ENCODE measurements around the gene FAM174A. TPM values are rescaled to one million over a fixed set of nuclear protein-coding genes. Genes with fewer than 3 reads are reported as not detected.

Gene FAM174A
- total RNA-seq, 1 donor from 2014 or later: 9.0 TPM

DNA sequence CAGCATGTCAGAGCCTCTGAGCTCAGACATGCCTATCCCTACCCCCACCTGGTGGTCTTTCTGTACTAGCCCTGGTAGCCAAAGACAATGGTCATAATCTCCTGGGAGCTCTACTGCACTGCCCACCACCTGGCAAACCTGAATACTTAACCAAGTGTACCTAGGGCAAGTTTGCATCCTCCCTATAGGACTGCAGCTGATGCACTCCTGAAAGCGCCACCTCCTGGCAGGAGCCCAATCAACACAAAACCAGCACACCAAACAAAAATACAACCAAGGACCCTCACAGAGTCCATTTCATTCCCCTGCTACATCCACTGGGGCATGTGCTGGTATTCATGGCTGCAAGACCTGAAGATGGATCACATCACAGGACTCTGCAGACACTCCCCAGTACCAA, 14.8 kb upstream of the FAM174A start:
- DNase-seq (ENCODE audit: low spot score): peak; percentile 42
- H3K36me3 Mint-ChIP-seq (ENCODE audit: low read depth, unreplicated experiment): no peaks in the 10 kb centered on the region

DNA sequence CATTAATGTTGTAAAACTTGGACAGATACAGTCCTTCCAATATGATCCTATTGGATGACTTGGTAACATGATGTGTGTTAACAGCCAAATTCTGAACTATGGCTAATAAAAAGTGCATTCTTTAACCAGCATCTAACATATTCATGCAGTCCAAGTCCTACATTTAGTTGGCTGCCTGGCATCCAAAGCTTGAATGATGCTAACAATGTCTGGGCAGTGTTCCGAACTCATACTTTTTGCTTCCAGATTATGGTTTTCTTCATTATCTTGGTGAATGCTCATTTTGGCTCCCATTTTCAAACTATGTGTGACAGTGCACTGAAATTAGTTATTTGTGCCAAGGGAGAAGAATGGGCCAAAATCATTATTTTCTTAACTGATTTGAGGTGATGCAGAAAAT, 2.8 kb downstream of the FAM174A start:
- no peak for DNase-seq (ENCODE audit: low spot score)
- Mint-ChIP-seq H3K9me3 (ENCODE audit: unreplicated experiment) (no peaks in the 10 kb centered on the region), H3K36me3 (ENCODE audit: low read depth, unreplicated experiment) (peaks cover 7% of the 10 kb centered on the region), H3K27ac (ENCODE audit: unreplicated experiment) (no peak overlapping the region), H3K4me3 (ENCODE audit: unreplicated experiment) (no peak overlapping the region), H3K4me1 (ENCODE audit: unreplicated experiment) (peaks cover 7% of the 10 kb centered on the region), H3K27me3 (ENCODE audit: unreplicated experiment) (peaks cover 1% of the 10 kb centered on the region)
- TF ChIP-seq, protein P1, sequence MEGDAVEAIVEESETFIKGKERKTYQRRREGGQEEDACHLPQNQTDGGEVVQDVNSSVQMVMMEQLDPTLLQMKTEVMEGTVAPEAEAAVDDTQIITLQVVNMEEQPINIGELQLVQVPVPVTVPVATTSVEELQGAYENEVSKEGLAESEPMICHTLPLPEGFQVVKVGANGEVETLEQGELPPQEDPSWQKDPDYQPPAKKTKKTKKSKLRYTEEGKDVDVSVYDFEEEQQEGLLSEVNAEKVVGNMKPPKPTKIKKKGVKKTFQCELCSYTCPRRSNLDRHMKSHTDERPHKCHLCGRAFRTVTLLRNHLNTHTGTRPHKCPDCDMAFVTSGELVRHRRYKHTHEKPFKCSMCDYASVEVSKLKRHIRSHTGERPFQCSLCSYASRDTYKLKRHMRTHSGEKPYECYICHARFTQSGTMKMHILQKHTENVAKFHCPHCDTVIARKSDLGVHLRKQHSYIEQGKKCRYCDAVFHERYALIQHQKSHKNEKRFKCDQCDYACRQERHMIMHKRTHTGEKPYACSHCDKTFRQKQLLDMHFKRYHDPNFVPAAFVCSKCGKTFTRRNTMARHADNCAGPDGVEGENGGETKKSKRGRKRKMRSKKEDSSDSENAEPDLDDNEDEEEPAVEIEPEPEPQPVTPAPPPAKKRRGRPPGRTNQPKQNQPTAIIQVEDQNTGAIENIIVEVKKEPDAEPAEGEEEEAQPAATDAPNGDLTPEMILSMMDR (IDR thresholded peaks at IDR 0.05; ENCODE audit: unreplicated experiment): no peak

More for the DNA sequence above, 14.8 kb upstream of the FAM174A start:
- Mint-ChIP-seq H3K27ac (ENCODE audit: unreplicated experiment) (no peak overlapping the region), H3K27me3 (ENCODE audit: unreplicated experiment) (peaks cover 1% of the 10 kb centered on the region), H3K4me1 (ENCODE audit: unreplicated experiment) (no peaks in the 10 kb centered on the region), H3K9me3 (ENCODE audit: unreplicated experiment) (no peaks in the 10 kb centered on the region), H3K4me3 (ENCODE audit: unreplicated experiment) (no peak overlapping the region)
- TF ChIP-seq, protein P1 (IDR thresholded peaks at IDR 0.05; ENCODE audit: unreplicated experiment): peak; percentile 42

DNA sequence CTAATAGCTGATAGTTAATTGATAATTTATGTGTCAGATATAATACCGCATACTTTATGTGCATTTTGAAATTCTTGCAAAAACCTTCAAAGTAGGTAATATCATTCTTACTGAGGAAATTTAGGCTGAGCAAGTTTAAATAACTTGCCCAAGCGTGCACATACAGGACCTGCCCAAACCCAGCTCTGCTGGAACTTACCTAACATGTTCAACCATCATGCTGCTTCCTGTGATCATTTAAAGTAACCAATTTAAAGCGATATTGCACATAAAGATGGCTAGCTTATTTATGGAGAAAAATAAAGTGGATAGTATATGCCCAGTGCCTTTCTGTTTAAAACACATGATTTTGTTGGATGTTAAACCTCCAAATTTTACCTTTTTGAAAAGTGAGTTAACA, 4.3 kb downstream of the FAM174A start:
- TF ChIP-seq, protein P1 (IDR thresholded peaks at IDR 0.05; ENCODE audit: unreplicated experiment): no peak
- no peak for DNase-seq (ENCODE audit: low spot score)
- Mint-ChIP-seq H3K4me3 (ENCODE audit: unreplicated experiment) (no peak overlapping the region), H3K9me3 (ENCODE audit: unreplicated experiment) (no peaks in the 10 kb centered on the region), H3K36me3 (ENCODE audit: low read depth, unreplicated experiment) (peaks cover 7% of the 10 kb centered on the region), H3K27ac (ENCODE audit: unreplicated experiment) (no peak overlapping the region), H3K4me1 (ENCODE audit: unreplicated experiment) (peaks cover 7% of the 10 kb centered on the region), H3K27me3 (ENCODE audit: unreplicated experiment) (peaks cover 3% of the 10 kb centered on the region)

DNA sequence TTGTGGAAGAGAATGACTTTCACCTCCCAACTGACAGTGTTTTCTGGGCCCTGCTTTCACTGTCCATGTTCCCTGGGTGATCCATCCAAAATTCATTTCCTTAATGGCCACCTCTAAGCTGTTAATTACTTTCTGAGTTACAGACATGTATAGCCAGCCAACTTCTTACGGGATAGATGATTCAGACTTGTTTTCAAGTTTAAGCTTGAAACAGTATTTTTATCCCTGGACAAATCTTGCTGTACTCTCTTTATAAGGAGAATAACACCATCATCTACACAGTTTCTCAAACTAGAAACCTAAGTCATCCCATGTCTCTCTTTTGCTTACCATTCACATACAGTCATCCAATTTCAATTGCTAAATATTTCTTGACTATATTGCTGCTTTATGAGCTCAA, 6.9 kb downstream of the FAM174A start:
- peaks cover 1% of the 10 kb centered on the region for H3K27me3 Mint-ChIP-seq (ENCODE audit: unreplicated experiment)
- no peaks in the 10 kb centered on the region for H3K4me1 Mint-ChIP-seq (ENCODE audit: unreplicated experiment)
- no peaks in the 10 kb centered on the region for H3K9me3 Mint-ChIP-seq (ENCODE audit: unreplicated experiment)
- H3K27ac Mint-ChIP-seq (ENCODE audit: unreplicated experiment): no peak overlapping the region
- no peak for DNase-seq (ENCODE audit: low spot score)
- H3K4me3 Mint-ChIP-seq (ENCODE audit: unreplicated experiment): no peak overlapping the region
- H3K36me3 Mint-ChIP-seq (ENCODE audit: low read depth, unreplicated experiment): no peaks in the 10 kb centered on the region
- TF ChIP-seq, protein P1 (IDR thresholded peaks at IDR 0.05; ENCODE audit: unreplicated experiment): no peak

DNA sequence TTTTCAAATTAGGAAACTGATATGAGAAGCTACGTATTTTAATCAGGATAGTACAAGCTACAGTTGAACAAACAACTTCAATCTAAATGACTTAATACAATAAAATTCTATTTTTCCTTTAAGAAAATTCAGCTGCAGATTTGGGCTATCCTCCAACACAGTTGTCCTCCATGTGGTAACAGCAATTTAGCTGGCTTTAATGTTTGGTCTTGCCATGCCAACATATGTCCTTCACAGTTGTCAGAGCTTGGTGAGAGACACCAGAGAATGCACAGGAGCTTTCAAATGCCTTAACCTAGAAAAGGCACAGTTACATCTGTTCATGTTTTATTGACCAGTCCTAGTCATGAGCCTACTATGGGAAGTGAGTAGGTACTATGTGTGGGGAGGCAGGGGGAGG, 10.8 kb downstream of the FAM174A start:
- peaks cover 20% of the 10 kb centered on the region for H3K4me1 Mint-ChIP-seq (ENCODE audit: unreplicated experiment)
- H3K27ac Mint-ChIP-seq (ENCODE audit: unreplicated experiment): no peak overlapping the region
- H3K27me3 Mint-ChIP-seq (ENCODE audit: unreplicated experiment): peaks cover 1% of the 10 kb centered on the region
- H3K36me3 Mint-ChIP-seq (ENCODE audit: low read depth, unreplicated experiment): no peaks in the 10 kb centered on the region
- TF ChIP-seq, protein P1 (IDR thresholded peaks at IDR 0.05; ENCODE audit: unreplicated experiment): no peak
- no peak overlapping the region for H3K4me3 Mint-ChIP-seq (ENCODE audit: unreplicated experiment)
- DNase-seq (ENCODE audit: low spot score): no peak
- no peaks in the 10 kb centered on the region for H3K9me3 Mint-ChIP-seq (ENCODE audit: unreplicated experiment)
